GM12875 (cell line): ENCODE measurements around the gene NUP88.

Experiments used
- H3K4me3 ChIP-seq: one replicate; pipeline ENCODE4 v1.5.1; 2011; ENCODE audit warnings: low read depth, low read length, control low read depth
- CTCF ChIP-seq: IDR thresholded peaks from 2 replicates; pipeline ENCODE4 v1.5.1; 2011; ENCODE audit warnings: low read depth, mild to moderate bottlenecking, control low read depth, inconsistent platforms, low read length, moderate library complexity, borderline replicate concordance; ENCODE audit not compliant: insufficient read depth

NUP88 gene

DNA sequence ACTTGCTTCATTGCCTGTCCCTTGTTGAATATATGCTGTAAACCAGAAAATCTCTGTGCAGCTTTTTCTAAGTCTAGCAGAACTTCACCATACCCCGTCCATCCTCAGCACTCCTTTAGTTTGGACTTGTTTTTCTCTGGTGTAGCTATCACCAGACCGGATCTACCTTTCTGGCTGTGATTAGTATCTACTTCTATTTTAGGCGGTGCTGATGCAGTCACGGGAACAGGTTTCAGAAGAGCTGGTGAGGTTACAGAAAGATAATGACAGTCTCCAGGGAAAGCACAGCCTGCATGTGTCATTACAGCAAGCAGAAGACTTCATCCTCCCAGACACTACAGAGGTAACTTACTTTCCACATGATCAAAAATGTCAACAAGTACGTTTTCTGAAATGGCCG, 46.4 kb downstream of the NUP88 start:
- no peak for TF ChIP-seq CTCF
- H3K4me3 ChIP-seq: no peak overlapping the region

DNA sequence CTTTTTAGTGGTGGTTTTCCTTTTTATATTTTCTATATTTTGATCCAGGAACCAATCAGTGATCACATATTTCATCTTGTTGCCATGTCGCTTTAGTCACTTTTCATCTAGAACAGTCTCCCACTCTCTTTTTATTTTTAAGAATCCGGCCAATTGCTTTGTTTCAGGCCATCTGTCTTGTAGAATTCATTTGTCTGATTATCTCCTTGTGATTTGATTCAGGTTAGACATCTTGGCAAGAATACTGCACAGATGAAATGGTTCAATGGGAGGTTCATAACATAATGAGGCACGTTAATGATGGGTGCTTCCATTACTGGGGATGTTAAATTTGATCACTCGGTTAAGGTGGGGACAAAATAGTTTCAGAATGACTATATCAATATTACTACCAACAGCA, 49.1 kb downstream of the NUP88 start:
- no peak for TF ChIP-seq CTCF

DNA sequence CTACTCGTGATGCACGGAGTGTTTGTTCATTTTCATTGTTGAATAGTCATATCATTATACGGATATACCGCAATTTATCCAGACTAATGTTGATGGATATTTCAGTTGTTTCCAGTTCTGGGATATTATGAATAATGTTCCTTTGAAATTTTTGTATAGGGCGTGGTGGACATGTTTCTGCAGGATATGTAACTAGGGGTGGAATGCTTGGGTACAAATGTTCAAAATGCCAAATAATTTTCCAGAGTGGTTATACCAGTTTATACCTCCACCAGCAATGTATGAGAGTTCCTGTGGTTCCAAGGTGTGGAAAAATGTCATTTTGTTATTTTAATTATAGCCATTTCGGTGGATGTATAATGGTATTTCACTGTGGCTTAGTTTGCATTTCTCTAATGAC, 53.6 kb downstream of the NUP88 start:
- TF ChIP-seq CTCF: no peak
- no peak overlapping the region for H3K4me3 ChIP-seq

More for the DNA sequence above, 49.1 kb downstream of the NUP88 start:
- no peak overlapping the region for H3K4me3 ChIP-seq

GRCh38 chr17:5364696-5365095, 54.8 kb downstream of the NUP88 start:
- TF ChIP-seq CTCF: no peak
- no peak overlapping the region for H3K4me3 ChIP-seq

GRCh38 chr17:5364156-5364555, 55.3 kb downstream of the NUP88 start:
- H3K4me3 ChIP-seq: no peak overlapping the region
- TF ChIP-seq CTCF: no peak

GRCh38 chr17:5362162-5362811, 57.2 kb downstream of the NUP88 start:
- no peak for TF ChIP-seq CTCF
- H3K4me3 ChIP-seq: no peak overlapping the region

DNA sequence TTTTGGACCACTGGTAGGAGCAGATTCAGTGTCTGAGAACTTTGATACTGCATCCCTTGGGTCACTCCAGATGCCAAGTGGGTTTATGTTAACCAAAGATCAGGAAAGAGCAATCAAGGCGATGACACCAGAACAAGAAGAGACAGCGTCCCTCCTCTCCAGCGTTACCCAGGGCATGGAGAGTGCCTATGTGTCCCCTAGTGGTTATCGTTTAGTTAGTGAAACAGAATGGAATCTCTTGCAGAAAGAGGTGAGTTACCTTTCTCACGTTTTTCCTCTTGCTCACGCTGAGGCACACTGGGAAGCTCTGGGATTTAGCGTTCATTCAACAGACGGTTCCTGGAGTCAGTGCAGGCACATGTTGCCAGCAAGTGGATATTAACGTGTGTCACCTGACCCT, 58.0 kb downstream of the NUP88 start:
- no peak overlapping the region for H3K4me3 ChIP-seq
- no peak for TF ChIP-seq CTCF
